Fibroblast of upper back skin (primary cell): Measurements from ENCODE around the gene EHF.
"Not testable (repeated sequence)": the region's sequence is repeated elsewhere in the genome, so short reads cannot be mapped to it uniquely, and the experiment has no call there.

Source experiments
- DNase-seq: peaks from one replicate; pipeline ENCODE4 v3.0.0-alpha.2; 2013

The EHF gene

DNA sequence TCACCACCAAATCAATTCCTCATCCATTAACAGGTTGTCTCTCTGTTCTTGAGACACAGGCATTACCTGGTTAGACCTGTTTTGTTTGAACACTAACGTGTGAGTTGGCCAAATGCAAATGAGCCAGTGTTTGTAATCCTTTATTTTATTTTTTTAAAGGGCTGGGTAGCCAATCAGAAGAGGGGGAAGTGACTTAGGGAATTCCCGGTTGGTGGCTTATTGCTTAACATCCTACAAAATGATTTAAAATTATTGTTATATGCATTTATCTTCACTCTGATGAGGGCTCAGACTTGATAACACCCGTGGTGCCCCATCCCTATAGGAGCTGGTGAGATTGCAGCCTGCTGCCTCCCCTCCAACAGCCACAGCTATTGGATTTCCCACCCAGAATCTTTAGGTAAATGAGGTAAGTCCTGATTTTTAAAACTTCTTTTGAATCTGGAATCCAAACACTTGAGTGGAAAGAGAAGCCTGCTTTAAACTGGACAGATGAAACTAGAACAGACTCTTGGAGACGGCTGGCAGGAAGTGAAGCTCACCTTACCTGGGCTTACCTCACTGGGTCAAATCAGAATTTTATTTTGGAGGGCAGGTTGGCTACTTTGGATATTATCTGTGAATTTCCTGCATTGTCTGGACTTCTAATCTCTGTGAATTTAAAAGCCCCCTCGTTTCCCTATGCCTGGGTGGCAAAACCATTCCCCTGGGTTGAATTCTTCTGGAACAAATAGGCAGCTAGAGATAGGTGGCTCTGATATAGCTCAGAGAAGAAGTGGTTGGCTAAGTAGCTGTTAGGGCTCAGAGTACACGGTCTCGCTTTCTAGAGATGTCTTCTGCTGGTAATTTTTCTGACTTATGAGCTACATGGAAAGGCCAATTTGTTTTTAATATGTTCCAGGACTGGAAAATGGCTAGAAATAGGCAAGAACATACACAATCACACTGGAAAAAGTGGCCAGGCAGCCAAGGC is at the start of gene EHF:
Gene EHF (plus strand): TSS at position 274 of the 973 bp plus-strand sequence. CDS start 21,538 bp downstream, outside the sequence.
- no peak for DNase-seq

DNA sequence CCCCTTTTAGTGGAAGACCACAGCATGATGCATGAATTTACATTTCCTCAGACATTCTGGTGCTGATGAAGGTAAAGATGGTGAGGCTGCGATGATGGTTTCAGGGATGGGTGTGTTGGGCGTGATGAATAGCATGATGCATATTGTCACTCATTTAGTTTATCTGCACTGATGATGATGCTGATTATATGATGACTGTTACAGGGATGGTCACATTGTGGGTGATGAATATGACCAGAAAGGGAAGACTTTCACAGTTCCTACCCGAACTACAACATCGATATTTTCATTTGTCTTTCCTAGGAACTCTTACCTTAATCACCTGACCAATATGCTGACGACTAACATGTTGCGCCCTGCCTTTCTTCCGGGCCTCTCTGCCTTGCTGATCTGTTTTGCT is 47.4 kb upstream of the EHF start:
- DNase-seq, result no peak

DNA sequence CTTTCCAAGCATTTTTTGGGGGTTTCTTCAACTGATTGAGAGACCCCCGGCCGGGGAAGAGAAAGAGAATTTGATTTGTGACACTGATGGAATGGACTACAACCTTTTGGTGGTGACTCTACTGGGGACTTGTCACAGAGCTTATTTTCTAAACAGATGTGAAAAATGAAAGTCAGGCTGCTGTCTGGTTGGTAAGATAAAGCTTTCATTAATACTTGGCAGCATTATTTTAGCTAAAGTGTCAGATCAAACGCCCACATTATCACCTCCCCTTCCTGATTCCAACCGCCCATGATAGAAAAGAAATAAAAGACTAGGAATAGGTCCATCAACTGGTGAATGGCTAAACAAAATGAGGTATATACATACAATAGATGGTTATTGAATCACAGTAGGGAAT is 45.6 kb upstream of the EHF start:
- no peak for DNase-seq

DNA sequence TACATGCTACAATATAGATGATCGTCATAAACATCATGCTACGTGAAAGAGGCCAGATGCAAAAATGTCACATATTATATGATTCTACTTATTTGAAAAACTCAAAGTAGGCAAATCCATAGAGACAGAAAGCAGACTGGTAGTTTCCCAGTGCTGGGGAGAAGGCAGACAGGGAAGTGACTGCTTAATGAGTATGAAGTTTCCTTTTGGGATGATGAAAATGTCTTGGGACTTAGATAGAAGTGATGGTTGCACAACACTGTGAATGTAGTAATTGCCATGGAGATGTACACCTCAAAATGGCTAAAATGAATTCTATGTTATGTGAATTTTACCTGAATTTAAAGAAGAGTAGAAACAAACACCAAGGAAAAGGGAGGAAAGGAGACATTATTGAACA is 45.2 kb upstream of the EHF start:
- DNase-seq, result no peak

DNA sequence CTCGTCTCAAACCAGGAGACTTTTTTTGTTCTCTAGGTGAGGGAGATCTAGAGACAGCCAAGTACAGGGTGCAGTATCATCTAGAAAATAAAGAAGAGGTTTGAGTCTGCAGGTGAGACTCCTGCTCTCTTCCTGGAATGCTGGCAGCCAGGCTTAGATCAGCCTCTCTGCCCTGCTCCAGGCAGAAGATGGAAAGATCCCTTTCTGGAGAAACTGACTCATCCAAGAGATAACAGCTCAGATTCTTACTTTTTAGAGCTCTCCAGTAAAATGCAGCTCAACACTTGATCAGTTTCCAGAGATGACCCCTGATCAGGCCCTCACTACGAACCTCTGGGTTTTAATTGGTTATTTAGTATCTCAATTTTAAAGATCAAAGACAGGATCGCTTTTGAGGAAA is 44.6 kb upstream of the EHF start:
- no peak for DNase-seq

DNA sequence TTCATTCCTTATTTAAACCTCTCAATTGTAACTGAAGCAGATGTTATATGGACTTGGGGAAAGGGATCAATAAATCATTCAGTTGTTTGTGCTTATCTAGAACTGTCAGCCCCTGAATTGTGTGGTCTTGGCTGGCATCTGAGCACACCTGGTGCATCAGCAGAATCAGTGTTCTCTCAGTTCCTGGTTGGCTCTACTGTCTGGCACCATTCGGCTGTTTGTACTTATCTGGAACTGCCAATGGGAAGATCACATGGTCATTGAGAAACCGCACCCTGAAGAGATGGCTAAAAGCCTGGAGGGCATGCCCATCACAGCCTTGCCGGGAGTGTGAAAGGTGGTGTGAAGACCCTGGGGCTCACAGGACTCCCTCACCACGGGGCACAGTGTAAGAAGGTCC is 37.1 kb upstream of the EHF start:
- DNase-seq, result no peak

DNA sequence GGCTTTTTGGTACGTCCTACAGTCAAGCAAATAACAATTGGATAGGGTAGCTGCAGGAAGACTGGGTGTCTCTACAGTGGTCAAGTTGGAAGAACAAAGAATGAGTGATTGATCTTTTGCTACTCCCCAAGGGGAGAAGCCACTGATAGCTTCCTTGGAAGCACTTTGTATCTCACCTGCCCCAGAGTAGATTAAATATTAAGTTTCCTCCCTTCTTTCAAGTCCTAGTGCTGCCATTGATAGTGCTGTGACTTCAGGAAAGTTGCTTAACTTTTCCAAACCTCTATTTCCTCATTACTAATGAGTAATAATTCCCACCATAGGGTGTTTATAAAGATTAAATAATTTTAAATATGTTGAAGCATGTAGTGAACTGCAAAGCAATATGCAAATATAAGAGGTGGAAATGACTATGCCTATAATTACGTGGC is 35.6 kb upstream of the EHF start:
- DNase-seq, result no peak

DNA sequence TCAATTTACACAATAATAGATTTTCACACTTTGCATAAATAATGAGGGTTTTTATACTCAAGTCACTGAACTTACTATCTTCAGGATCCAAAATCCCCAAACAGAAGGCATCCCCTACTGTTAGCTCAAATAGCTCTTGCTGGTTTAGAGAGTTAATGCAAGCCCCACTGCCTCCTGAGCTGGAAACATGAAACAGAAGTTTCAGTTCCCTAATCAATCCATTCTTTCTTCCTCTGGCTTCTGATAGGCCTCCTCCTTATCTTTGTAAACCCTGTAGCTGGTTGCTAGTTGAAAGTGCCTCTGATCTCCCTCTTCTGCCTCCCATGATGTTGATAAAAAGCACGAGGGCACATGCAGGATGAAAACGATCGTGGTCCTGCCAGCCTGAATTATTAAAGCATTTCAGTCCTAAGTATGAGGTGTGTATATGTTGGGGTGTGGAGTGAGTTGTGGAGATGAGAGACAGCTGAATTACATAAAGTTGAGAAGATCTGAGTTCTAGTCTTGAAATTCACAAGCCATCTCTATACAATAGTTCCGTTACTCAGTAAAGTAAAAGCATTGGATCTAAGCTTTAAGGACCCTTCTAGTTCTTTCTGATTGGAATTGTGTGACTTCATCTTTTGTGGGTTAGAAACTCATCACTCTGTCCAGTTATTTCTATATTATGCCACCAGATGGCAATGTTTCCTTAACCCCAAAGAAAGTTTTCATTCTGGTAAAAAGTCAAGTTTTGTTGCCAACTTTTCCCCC is 35.0 kb upstream of the EHF start:
- DNase-seq, result peak; percentile 74

DNA sequence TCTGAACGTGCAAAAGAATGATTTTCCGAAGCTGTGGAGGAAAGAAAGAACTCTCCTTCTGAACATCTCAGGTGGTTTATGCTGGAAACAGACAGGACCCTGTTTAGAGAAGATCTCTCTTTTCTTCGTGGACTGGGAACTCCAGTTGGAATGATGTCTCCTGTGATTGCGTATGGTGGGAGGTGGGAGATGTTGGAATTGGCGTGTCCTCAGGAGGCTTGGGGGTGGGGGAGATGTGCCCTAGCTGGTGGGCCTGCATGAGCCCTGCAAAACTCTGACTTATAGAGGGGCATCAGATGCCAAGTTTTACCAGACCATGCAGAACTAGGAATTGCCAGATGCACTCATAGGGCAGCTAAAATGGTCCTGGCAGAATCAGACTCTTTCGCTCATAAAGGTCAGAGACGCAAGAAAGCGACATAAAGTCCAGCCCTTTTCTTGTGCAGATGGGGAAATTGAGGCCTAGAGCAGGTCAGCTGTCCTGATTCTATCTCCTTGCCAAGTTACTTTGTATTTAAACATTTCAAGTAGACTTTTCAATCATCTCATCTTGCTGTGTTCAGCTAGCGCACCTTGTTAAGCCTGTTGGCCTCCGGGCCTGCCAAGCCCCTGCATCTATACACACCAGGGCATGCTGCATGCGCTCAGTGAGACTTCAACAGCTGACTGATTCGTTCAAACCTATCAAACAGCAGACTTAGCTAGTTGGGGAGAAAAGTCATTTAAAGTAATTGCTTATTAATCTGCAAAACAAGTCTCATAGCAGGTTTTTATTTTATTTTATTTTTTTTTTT is 34.2 kb upstream of the EHF start:
- DNase-seq, result no peak

DNA sequence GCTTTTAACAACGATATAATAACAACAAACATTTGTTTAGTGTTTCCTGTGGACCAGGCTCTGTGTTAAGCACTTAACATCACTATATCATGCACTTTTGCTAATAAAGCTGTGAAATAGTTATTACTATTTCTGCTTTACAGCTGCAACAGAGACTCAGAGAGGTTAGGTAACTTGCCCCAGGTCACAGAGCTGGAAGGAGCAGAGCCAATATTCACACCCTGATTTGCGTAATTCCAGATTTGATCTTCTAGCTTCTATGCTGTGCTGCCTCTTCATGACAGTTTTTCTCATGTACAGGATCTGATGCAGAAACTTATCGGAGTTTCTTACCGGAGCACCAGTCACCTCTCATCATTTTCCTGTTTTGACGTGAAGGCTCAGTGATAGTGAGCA is 33.6 kb upstream of the EHF start:
- no peak for DNase-seq

DNA sequence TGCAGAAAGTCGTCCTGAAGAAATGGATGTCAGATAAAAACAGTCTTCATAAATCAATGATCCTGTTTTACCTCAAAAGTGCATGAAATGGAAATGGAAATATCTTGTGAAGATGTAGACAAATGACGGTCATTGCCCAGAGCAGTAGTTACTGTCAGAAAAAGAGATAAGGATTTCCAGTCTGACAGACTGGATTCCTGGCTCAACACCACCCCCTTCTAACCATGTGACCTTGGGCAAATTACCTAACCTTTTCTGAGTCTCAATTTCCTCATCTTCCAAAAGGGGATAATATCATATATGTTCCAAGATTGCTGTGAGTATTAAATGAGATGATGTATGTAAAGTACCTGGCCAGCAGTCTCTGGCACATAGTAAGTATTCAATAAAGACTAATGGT is 32.9 kb upstream of the EHF start:
- DNase-seq, result no peak

DNA sequence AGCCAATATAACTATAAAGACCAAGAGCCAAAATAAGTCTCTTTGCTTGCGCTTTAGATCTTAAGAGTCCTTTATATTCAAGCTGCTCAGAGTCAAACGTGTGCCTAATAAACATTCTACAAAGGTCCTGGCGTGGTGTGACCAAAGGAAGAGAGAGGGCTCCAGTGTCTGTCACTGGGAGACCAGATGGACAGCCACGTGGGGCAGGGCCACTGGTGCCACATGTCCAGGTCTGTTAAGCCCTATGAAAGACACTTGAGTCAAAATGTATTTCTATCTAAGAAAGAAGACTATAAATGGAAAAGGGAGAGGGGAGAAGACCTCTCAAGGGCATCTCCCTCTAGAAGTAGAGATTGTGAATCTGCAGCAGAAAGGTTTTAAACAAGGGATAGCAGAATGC is 32.2 kb upstream of the EHF start:
- no peak for DNase-seq

DNA sequence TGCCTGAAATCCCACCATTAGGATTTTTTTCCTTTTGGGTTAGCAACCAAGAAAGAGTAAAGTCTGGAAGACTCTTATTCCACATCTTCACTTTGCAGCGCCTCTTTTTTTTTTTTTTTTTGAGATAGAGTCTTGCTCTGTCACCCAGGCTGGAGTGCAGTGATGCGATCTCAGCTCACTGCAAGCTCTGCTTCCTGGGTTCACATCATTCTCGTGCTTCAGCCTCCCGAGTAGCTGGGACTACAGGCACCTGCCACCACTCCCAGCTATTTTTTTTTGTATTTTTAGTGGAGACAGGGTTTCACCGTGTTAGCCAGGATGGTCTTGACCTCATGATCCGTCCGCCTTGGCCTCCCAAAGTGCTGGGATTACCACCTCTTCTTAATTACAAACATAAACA is 31.7 kb upstream of the EHF start:
- not testable (repeated sequence) for DNase-seq

DNA sequence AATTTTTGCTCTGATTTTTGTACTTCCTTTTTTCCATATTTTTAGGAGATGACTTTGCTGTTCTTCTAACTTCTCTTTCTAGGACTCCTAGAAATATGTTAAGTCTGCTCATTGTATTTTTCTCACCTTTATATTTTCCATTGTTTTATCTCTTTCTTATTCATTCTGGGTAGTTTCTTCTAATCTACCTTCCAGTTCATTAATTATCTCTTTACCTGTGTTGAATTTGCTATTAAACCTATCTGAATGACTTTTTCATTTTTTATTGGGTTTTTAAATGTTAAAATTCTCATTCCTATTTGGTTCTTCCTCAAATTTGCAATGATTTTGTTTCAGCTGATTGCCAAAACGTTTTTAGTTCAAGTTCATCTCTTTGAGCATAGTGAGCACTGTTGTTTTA is 27.8 kb upstream of the EHF start:
- no peak for DNase-seq

DNA sequence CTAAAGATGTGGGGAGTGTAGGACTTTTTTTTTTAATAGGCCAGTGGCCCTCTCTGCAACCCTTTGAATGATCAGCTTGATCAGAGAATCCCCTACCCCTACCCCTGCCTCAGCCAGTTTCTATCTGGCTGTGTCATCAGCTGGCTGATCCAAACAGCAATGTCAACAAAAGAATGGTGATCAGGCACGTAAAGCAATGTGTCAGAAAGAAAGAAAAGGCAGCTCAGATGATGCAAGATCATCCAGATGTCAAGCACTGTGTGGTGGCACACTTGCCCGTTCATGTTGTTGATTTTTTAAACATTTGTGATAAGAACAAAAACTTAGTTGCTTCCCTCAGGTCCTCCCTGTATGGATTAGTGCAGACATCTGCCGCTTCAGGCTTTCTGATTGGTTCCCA is 26.3 kb upstream of the EHF start:
- DNase-seq, result no peak

DNA sequence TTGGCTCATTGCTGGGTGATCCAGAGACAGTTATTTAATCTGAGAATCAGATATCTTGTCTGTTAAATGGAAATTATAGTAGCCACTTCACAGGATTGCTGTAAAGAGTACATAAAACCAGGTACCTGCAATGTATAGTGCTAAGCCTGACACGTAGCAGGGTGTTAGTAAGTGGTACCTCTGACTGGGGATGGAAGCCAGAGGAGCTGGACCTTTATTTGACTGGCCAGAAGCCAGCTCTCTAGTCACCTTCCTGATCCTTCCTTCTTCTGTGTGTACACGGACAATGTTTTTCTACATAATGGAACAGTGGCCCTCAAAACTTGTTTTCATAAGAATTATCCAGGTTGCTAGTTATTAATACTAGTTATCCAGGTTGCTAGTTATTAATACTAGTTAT is 25.5 kb upstream of the EHF start:
- DNase-seq, result no peak

DNA sequence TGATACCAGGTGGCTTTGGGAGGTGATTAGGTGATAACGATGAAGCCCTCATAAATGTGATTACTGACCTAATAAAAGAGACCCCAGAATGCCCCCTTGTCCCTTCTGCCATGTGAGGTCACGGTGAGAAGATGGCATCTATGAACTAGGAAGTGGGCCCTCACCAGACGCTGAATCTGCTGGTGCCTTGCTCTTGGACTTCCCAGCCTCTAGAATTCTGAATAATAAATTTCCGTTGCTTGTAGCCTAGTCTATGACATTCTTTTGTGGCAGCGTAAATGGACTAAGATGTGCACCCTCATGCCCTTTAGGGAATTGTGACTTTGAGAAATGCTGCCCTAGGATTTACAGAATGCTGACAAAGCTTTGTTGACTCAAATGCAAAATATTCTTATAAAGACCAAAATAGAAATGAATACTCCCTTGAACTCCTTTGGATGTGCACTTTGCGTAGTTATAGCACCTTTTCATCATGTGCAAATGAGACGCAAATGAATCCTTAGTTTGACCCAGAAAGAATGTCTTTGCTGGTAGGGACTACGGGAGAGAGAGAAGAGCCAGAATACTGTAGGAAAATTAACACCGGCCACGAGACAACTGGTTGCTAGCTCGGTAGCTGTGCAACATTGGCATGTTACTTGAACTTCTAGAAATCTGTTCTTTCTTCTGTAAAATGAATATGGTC is 24.8 kb upstream of the EHF start:
- DNase-seq, result no peak

DNA sequence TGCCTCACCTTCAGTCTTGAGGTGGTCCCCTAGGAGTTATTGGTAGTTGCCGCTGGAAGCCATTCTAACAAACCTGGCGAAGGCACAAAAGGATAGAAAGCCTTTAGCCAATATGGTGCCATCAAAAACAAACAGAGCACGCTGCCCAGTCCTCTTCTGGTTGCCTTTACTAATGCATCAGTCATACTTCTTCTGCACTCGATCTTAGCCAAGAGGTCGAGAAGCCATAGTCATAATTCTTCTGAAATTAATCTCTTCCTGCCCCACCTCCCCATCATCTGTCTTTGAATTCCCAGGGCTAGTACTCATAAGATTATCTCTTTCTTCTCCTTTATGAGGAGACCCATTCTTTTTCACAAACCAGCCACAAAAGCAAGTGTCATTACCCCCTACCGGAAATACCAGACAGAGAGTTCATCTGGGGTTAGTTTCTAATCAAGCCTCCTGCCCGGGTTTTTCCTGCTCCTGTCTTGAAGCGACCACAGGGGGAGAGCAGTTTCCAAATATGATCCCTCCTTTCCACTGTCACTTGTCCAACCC is 21.4 kb upstream of the EHF start:
- DNase-seq, result peak; percentile 88

DNA sequence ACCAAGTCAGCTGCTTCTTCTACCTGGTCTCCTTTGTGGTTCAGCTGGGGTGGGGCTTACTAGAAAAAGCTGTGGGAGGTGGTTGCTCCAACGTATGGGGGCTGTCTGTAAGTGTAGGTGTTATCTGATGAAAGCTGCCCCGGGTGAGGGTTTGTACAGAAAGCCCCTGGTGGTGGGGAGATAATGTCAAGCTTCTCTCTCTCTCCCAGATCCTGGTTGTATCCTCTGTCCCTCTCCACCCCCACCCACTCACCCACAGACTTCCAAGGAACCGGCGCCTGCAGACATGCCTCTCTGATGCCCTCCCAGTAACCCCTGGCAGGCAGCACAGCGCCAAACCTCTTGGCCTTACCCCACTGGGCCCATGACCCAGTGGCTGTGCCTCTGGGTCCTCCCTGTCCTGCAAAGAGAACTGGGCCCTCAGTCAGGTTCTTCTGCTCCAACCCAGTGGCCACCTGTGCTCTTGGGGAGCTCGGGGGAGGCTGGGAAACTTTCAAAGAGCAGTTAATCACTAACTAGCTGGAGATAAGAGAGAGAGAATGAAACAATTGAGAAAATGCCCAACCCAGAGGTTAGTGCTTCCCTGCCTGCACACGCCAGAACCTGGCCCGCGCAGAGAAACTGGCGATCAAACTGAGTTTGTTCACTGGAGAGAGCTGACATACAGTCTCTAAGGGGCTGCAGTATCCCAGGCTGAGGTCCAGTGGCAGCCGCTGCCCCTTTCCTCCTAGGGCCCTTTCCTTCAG is 20.4 kb upstream of the EHF start:
- DNase-seq, result no peak

DNA sequence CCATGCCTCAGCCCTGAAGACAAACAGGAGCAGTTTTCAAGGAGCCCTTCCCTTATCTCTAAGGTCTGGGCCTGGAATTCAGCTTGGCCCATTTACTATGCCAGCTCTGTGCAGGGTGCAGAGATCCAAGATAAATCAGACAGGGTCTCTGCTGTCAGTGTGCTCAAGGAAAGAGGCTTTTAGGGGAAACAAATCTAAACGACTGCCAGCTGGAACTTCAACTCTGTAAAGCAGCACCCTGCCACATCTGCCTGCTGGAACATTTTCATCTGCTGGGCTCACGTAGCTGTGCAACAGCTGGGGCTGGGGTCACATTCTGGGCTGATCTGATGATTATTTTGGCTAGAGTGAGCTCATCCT is 19.8 kb upstream of the EHF start:
- peak; percentile 17 for DNase-seq

DNA sequence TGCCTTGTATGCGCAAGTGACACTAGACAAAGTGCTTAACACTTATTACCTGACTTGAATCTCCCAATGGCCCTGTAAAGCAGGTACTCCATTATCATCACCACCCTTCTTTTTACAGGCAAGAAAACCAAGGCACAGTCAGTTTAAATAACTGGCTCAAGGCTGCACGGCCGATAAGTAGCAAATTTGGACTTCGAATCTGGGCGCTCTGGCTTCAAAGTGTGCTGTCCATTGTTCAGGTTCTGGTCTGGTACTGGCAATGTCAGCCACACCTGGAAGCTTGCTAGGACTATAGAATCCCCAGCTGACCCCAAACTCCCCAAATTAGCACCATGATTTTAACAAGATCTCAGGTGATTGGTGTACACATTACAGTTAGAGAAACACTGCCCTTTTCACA is 19.3 kb upstream of the EHF start:
- DNase-seq, result no peak

DNA sequence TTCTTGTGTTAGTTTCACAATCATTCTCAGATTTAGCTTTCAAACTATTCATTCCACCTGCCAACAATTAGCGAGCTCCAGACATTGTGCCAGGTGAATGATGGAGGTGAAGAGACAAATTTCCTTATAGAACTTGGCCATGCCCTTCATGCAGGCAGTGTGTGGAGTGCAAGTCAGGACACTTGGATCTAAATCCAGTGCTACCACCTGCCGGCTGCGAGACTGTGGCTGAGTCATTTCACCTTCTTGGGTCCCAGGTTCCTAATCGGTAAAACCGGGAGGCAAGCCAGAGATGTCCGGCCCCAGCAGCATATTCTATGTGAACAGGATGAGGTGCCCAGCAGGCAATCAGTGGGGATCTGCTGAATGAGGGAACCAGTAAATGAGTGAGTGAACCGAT is 18.6 kb upstream of the EHF start:
- DNase-seq, result no peak
